Nephron (organoid): ENCODE measurements around the gene C8A.

Source experiments
- H3K27ac Mint-ChIP-seq, 3 experiments: 2 replicates each; pipeline ENCODE4 v1.8.0; 2020; ENCODE audit warnings: mixed read lengths in 3 of 3, mild to moderate bottlenecking in 2 of 3, moderate library complexity in 1 of 3
- H3K27me3 Mint-ChIP-seq: 2 replicates; pipeline ENCODE4 v1.8.0; 2021; ENCODE audit warnings: low read depth, mild to moderate bottlenecking, moderate library complexity, mixed read lengths
- H3K36me3 Mint-ChIP-seq: 2 replicates; pipeline ENCODE4 v1.8.0; 2020; ENCODE audit warnings: low read depth, mixed read lengths
- H3K4me1 Mint-ChIP-seq: 2 replicates; pipeline ENCODE4 v1.8.0; 2020; ENCODE audit warnings: mixed read lengths
- H3K4me3 Mint-ChIP-seq, 3 experiments: 2 replicates each; pipeline ENCODE4 v1.8.0; 2020; ENCODE audit warnings: mild to moderate bottlenecking in 3 of 3, mixed read lengths in 3 of 3, moderate library complexity in 2 of 3
- H3K9me3 Mint-ChIP-seq: 2 replicates; pipeline ENCODE4 v1.8.0; 2020; ENCODE audit warnings: mixed read lengths
- TF ChIP-seq, protein P1 (sequence below), 3 experiments: fragments of 200-600 bp; sonication (generic); IDR thresholded peaks; one replicate each; pipeline ENCODE4 v1.5.0; 2021; ENCODE audit warnings: antibody characterized with exemption in 3 of 3; ENCODE audit not compliant: unreplicated experiment in 3 of 3

The C8A gene

DNA sequence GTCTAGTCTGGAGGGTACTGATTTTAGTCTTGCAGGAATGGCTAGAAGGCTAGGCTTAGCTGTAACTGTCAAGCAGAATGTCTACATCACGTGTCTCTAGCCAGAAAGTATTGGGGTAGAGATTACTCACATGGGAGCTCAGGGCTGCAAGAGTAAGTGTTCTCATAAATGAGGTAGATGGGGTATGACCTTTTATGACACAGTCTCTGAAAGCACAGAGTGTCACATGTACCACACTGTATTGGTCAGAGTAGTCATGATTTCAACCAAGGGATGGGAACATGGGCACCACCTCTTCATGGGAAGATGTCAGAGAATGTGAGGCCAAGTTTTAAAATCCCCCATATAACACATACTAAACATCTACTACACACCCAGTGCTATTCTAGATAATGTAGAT lies 38.3 kb upstream of the C8A start:
- H3K4me1 Mint-ChIP-seq: peaks cover 6% of the 10 kb centered on the region
- no peaks in the 10 kb centered on the region for H3K36me3 Mint-ChIP-seq
- H3K27ac Mint-ChIP-seq: no peak overlapping the region

DNA sequence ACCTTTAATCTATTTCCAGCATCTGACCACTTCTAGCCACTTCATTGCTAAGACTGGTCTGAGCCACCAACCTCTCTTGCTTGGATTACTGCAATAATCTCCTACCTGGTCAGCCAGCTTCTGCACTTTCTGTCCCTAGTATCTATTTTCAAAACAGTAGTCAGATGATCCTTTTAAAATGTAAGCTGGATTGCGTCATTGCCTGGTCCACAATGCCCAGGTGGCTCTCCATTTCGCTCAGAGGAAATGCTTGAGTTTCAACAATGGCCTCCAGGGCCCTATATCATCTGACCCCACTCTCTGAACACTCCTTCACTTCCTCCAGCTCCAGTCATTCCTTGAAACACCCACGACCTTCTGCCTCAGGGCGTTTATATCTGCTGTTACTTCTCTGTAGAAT lies 37.7 kb upstream of the C8A start:
- Mint-ChIP-seq H3K36me3 (no peaks in the 10 kb centered on the region), H3K9me3 (peaks cover 11% of the 10 kb centered on the region), H3K27me3 (peaks cover 13% of the 10 kb centered on the region), H3K4me3 (no peak overlapping the region), H3K27ac (no peak overlapping the region), H3K4me1 (peaks cover 6% of the 10 kb centered on the region)
- TF ChIP-seq, protein P1, sequence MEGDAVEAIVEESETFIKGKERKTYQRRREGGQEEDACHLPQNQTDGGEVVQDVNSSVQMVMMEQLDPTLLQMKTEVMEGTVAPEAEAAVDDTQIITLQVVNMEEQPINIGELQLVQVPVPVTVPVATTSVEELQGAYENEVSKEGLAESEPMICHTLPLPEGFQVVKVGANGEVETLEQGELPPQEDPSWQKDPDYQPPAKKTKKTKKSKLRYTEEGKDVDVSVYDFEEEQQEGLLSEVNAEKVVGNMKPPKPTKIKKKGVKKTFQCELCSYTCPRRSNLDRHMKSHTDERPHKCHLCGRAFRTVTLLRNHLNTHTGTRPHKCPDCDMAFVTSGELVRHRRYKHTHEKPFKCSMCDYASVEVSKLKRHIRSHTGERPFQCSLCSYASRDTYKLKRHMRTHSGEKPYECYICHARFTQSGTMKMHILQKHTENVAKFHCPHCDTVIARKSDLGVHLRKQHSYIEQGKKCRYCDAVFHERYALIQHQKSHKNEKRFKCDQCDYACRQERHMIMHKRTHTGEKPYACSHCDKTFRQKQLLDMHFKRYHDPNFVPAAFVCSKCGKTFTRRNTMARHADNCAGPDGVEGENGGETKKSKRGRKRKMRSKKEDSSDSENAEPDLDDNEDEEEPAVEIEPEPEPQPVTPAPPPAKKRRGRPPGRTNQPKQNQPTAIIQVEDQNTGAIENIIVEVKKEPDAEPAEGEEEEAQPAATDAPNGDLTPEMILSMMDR (IDR thresholded peaks at IDR 0.05; ENCODE audit: unreplicated experiment in 3 of 3): no peak

More for the DNA sequence above, 38.3 kb upstream of the C8A start:
- H3K9me3 Mint-ChIP-seq: peaks cover 11% of the 10 kb centered on the region
- H3K27me3 Mint-ChIP-seq: peaks cover 13% of the 10 kb centered on the region
- TF ChIP-seq, protein P1 (IDR thresholded peaks at IDR 0.05; ENCODE audit: unreplicated experiment in 3 of 3): no peak
- H3K4me3 Mint-ChIP-seq: no peak overlapping the region

DNA sequence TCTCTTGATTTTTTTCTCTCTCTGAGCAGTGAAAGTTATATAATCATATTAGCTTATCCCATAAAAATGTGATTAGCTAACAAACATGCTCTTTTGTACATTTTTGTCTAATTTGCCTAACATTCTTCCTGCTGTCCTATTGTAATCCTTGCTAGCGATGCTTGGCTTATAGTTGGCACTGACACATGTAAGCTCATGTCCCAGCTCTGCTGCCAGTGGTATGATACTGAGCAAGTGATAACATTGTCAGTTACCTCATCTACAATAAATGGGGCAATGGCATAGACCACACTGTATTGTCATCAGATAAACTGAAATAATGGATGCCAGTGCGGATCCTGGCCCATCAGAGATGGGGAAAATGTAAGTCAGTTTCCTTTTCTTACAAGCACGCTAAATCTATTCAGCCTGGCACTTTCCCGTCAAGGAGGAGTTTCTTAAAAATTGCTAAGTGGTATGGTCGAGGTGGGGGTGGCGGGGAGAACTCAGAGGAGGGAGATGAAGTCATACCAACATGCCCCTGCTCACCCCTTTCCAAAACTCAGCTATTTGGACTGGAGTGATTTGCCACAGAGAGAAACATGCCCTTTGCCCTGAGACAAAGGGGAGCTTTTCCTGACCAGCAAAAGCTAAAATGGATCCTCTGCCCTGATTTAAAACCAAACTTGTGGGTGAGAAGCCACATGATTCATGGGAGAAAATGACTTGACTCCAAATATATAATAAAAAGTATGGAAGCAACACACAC lies 36.7 kb upstream of the C8A start:
- peaks cover 6% of the 10 kb centered on the region for H3K4me1 Mint-ChIP-seq
- H3K27ac Mint-ChIP-seq: peak overlapping the region in 2 of 3 experiments; percentile 34 to 50
- H3K9me3 Mint-ChIP-seq: peaks cover 11% of the 10 kb centered on the region
- TF ChIP-seq, protein P1 (IDR thresholded peaks at IDR 0.05; ENCODE audit: unreplicated experiment in 3 of 3): no peak
- peaks cover 12% of the 10 kb centered on the region for H3K27me3 Mint-ChIP-seq
- no peaks in the 10 kb centered on the region for H3K36me3 Mint-ChIP-seq
- no peak overlapping the region for H3K4me3 Mint-ChIP-seq

DNA sequence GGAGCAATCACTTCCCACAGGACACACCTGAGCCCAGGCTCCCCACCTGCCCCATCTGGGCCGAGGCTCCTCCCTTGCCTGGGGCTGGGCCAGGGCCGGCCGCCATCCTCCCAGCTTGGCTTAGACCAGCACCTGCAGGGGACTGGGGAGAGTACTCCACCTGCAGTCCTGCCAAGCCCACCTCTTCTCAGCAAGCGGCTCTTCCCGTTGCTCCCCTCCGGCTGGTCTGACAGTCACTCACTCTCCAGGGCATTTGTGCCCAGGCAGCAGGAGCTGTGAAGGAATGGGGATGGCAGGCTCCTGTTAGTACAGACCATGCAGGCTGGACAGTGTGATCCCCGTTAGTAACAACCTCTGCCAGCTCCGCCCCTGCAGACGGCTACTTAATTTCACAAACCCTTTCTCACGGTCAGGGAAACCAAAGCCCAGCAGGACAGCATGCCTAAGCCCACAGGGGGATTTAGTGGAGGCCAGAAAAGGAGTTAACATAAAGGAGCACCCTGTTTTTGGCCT lies 35.2 kb upstream of the C8A start, which contains the start of gene FYB2:
Gene FYB2, minus strand, starts transcription at position 18 of the 513 bp plus-strand sequence. CDS start 114 bp downstream, outside the sequence.
- Mint-ChIP-seq H3K4me1 (peaks cover 6% of the 10 kb centered on the region), H3K27me3 (peaks cover 13% of the 10 kb centered on the region), H3K27ac (peak within 1 kb of the TSS; percentile 34 to 57 (median 40)), H3K9me3 (peaks cover 5% of the 10 kb centered on the region), H3K36me3 (no peaks in the 10 kb centered on the region), H3K4me3 (no peak within 1 kb of the TSS)
- TF ChIP-seq, protein P1 (IDR thresholded peaks at IDR 0.05; ENCODE audit: unreplicated experiment in 3 of 3): no peak

DNA sequence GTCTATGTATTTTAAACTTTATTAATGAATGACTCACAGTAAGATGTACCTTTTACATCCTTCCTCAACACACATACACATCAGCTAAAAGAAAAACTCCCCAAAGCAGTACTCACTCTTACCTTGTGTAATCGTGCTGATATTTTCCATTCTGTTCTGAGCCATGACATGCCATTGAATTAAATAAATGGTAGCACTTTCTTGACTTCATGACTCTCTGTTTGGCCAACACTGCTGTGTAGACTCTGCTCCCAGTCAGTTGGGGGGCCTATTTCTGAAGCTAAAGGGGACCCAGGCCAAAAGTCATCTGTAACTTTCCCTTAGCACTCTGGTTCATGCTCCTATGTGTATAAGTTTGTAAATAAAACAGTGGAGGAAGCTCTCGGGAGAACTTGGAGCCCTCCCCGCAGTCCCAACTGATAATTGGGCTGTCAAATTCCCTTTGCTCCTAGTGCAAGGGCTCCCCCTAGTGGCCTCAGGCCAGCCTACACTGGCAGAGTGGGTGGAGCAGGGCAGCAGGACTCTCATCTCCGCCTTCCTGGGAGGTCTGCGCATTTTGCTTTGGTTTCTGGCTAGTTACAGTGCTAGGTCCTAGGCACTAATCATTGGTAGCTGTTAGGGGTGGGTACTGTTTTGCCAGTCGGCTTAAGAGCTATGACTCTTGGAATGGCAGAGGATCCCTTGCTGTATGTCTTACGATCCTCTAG lies 33.7 kb upstream of the C8A start:
- Mint-ChIP-seq H3K9me3 (no peaks in the 10 kb centered on the region), H3K36me3 (no peaks in the 10 kb centered on the region), H3K27ac (no peak overlapping the region), H3K4me1 (peaks cover 6% of the 10 kb centered on the region), H3K4me3 (no peak overlapping the region), H3K27me3 (peaks cover 22% of the 10 kb centered on the region)
- TF ChIP-seq, protein P1 (IDR thresholded peaks at IDR 0.05; ENCODE audit: unreplicated experiment in 3 of 3): peak; percentile 86 to 89 (median 86)
